Effector memory CD8-positive, alpha-beta T cell (primary cell): ENCODE data around the gene PABPC1L2B.
"Not testable (repeated sequence)": the region's sequence is repeated elsewhere in the genome, so short reads cannot be mapped to it uniquely, and the experiment has no call there.

Experiments
- ATAC-seq: fragments of 150-1000 bp; cut with Tn5 transposase; replicated peaks from 2 replicates; pipeline ENCODE4 v1.10.0; 2021; ENCODE audit warnings: mild to moderate bottlenecking, moderate library complexity
- DNase-seq, 3 experiments: peaks; one replicate each; pipeline ENCODE4 v3.0.0; 2021
- H3K27ac Mint-ChIP-seq, 2 donors: one replicate each; pipeline ENCODE4 v1.8.0; 2022; ENCODE audit warnings: mild to moderate bottlenecking in 2 of 2, mixed read lengths in 2 of 2, moderate library complexity in 2 of 2
- H3K27me3 Mint-ChIP-seq, 2 donors: one replicate each; pipeline ENCODE4 v1.8.0; 2022; ENCODE audit warnings: mixed read lengths in 2 of 2
- H3K36me3 Mint-ChIP-seq: one replicate; pipeline ENCODE4 v1.8.0; 2022; ENCODE audit warnings: mild to moderate bottlenecking, moderate library complexity, mixed read lengths; ENCODE audit not compliant: insufficient read depth
- H3K4me1 Mint-ChIP-seq, 2 donors: one replicate each; pipeline ENCODE4 v1.8.0; 2022; ENCODE audit warnings: low read depth in 2 of 2, mixed read lengths in 2 of 2
- H3K4me3 Mint-ChIP-seq, 2 donors: one replicate each; pipeline ENCODE4 v1.8.0; 2022; ENCODE audit warnings: mild to moderate bottlenecking in 2 of 2, mixed read lengths in 2 of 2, moderate library complexity in 2 of 2
- H3K9me3 Mint-ChIP-seq, 2 donors: one replicate each; pipeline ENCODE4 v1.8.0; 2022; ENCODE audit warnings: mixed read lengths in 2 of 2
- total RNA-seq, 9 experiments: gene quantifications; one replicate each; lab custom pipeline; 2026; lab: John Stamatoyannopoulos, UW

PABPC1L2B gene
- 0 reads per million in 9 experiments for total RNA-seq

- H3K9me3 Mint-ChIP-seq, DNase-seq, ATAC-seq, H3K4me1 Mint-ChIP-seq, H3K27ac Mint-ChIP-seq, H3K27me3 Mint-ChIP-seq, H3K36me3 Mint-ChIP-seq, H3K4me3 Mint-ChIP-seq: not testable (repeated sequence)
Observed at GRCh38 chrX:73002733-73003132, at the start of gene PABPC1L2B. PABPC1L2B (plus strand) TSS chrX:73002939; CDS start chrX:73003643, 704 bp downstream.

DNA sequence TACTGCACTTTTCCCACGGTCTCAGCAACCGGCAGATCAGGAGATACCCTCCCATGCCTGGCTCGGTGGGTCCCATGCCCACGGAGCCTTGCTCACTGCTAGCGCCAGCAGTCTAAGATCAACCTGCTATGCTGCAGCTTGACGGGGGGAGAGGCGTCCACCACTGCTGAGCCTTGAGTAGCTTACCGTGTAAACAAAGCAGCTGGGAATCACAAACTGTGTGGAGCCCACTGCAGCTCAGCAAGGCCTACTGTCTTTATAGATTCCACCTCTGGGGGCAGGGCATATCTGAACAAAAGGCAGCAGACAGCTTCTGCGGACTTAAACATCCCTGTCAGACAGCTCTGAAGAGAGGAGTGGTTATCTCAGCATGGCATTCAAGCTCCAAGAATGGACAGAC, 42.8 kb upstream of the PABPC1L2B start:
- not testable (repeated sequence) for H3K9me3 Mint-ChIP-seq, ATAC-seq, H3K4me3 Mint-ChIP-seq, H3K4me1 Mint-ChIP-seq, H3K27ac Mint-ChIP-seq, DNase-seq, H3K36me3 Mint-ChIP-seq, H3K27me3 Mint-ChIP-seq

GRCh38 chrX:72971859-72972258, 30.9 kb upstream of the PABPC1L2B start:
- H3K36me3 Mint-ChIP-seq, H3K4me1 Mint-ChIP-seq, H3K27me3 Mint-ChIP-seq, H3K27ac Mint-ChIP-seq, H3K9me3 Mint-ChIP-seq, ATAC-seq, DNase-seq, H3K4me3 Mint-ChIP-seq: not testable (repeated sequence)

- H3K4me1 Mint-ChIP-seq, H3K9me3 Mint-ChIP-seq, H3K4me3 Mint-ChIP-seq, H3K27me3 Mint-ChIP-seq, ATAC-seq, DNase-seq, H3K27ac Mint-ChIP-seq, H3K36me3 Mint-ChIP-seq: not testable (repeated sequence)
Observed at GRCh38 chrX:72974885-72975284, 27.9 kb upstream of the PABPC1L2B start.

DNA sequence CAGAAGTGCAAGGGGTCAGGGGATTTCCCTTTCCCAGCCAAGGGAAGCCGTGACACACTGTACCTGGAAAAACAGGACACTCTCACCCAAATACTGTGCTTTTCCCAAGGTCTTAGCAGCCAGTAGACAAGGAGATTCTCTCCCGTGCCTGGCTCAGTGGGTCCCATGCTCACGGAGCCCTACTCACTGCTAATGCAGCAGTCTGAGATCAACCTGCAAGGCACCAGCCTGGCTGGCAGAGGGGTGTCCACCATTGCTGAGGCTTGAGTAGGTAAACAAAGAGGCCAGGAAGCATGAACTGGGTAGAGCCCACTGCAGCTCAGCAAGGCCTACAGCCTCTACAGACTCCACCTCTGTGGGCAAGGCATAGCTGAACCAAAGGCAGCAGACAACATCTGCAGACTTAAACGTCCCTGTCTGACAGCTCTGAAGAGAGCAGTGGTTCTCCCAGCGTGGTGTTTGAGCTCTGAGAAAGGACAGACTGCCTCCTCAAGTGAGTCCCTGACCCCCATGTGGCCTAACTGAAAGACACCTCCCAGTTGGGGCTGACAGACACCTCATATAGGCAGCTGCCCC, 21.8 kb upstream of the PABPC1L2B start:
- H3K27me3 Mint-ChIP-seq, result peaks cover 11 to 13% of the 10 kb centered on the region in 2 donors
- not testable (repeated sequence) for H3K4me1 Mint-ChIP-seq, ATAC-seq, H3K36me3 Mint-ChIP-seq, DNase-seq, H3K4me3 Mint-ChIP-seq, H3K27ac Mint-ChIP-seq, H3K9me3 Mint-ChIP-seq

GRCh38 chrX:73004032-73004431, 1.3 kb downstream of the PABPC1L2B start:
- H3K9me3 Mint-ChIP-seq, H3K27me3 Mint-ChIP-seq, H3K36me3 Mint-ChIP-seq, ATAC-seq, H3K4me1 Mint-ChIP-seq, H3K4me3 Mint-ChIP-seq, H3K27ac Mint-ChIP-seq, DNase-seq: not testable (repeated sequence)

- Mint-ChIP-seq H3K27ac (no peak overlapping the region), H3K36me3 (no peaks in the 10 kb centered on the region), H3K4me3 (no peak overlapping the region), H3K27me3 (peaks cover 5 to 10% of the 10 kb centered on the region in 2 donors), H3K9me3 (peaks cover 0 to 9% of the 10 kb centered on the region in 2 donors), H3K4me1 (no peaks in the 10 kb centered on the region)
- ATAC-seq (no peak), DNase-seq (no peak)
Observed at GRCh38 chrX:73021361-73022092, 18.8 kb downstream of the PABPC1L2B start.

DNA sequence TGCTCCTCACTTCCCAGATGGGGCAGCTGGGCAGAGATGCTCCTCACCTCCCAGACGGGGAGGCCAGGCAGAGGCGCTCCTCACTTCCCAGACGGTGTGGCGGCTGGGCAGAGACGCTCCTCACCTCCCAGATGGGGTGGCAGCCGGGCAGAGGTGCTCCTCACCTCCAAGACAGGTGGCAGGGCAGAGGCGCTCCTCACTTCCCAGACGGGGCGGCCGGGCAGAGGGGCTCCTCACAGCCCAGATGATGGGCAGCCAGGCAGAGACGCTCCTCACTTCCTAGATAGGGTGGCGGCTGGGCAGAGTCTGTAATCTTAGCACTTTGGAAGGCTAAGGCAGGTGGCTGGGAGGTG, 19.3 kb downstream of the PABPC1L2B start:
- not testable (repeated sequence) for DNase-seq, H3K36me3 Mint-ChIP-seq, ATAC-seq, H3K27ac Mint-ChIP-seq, H3K4me1 Mint-ChIP-seq, H3K4me3 Mint-ChIP-seq, H3K9me3 Mint-ChIP-seq
- peaks cover 5 to 10% of the 10 kb centered on the region in 2 donors for H3K27me3 Mint-ChIP-seq

GRCh38 chrX:73028876-73029275, 26.1 kb downstream of the PABPC1L2B start:
- no peaks in the 10 kb centered on the region for H3K36me3 Mint-ChIP-seq
- H3K4me3 Mint-ChIP-seq, result no peak overlapping the region
- H3K27me3 Mint-ChIP-seq, result peaks cover 5 to 10% of the 10 kb centered on the region in 2 donors
- H3K9me3 Mint-ChIP-seq, result peaks cover 0 to 9% of the 10 kb centered on the region in 2 donors
- no peaks in the 10 kb centered on the region for H3K4me1 Mint-ChIP-seq
- DNase-seq, result no peak
- ATAC-seq, result no peak
- H3K27ac Mint-ChIP-seq, result no peak overlapping the region
